A673 (cell line): ENCODE results near the gene C16orf54.

Source experiments
- EZH2 ChIP-seq: fragments of 200-600 bp; sonication (generic); IDR thresholded peaks from 2 replicates; pipeline ENCODE4 v1.6.1; 2017; ENCODE audit warnings: borderline replicate concordance, low read depth, mild to moderate bottlenecking, mixed read lengths, antibody characterized with exemption, low read length; ENCODE audit not compliant: poor library complexity, severe bottlenecking
- TF ChIP-seq, protein P1 (sequence below): fragments of 300-800, 200-600 bp; sonication (generic); conservative IDR thresholded peaks from 2 replicates; pipeline ENCODE4 v1.5.1; 2017; ENCODE audit warnings: low read depth, mild to moderate bottlenecking, antibody characterized with exemption, low read length, moderate library complexity, mixed read lengths

DNA sequence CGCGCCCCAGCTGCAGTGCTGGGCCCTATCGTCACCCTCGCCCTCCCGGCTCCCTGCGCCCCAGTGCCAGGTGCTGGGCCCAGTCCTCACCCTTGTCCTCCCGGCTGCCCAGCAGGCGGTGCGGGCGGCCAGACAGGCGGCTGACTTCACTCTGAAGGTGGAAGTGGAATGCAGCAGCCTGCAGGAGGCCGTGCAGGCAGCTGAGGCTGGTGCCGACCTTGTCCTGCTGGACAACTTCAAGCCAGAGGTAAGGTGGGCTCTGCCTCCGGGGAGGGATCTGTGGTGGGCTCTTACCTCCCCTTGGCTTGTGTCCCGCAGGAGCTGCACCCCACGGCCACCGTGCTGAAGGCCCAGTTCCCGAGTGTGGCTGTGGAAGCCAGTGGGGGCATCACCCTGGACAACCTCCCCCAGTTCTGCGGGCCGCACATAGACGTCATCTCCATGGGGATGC is 48.9 kb downstream of the C16orf54 start:
- TF ChIP-seq, protein P1, sequence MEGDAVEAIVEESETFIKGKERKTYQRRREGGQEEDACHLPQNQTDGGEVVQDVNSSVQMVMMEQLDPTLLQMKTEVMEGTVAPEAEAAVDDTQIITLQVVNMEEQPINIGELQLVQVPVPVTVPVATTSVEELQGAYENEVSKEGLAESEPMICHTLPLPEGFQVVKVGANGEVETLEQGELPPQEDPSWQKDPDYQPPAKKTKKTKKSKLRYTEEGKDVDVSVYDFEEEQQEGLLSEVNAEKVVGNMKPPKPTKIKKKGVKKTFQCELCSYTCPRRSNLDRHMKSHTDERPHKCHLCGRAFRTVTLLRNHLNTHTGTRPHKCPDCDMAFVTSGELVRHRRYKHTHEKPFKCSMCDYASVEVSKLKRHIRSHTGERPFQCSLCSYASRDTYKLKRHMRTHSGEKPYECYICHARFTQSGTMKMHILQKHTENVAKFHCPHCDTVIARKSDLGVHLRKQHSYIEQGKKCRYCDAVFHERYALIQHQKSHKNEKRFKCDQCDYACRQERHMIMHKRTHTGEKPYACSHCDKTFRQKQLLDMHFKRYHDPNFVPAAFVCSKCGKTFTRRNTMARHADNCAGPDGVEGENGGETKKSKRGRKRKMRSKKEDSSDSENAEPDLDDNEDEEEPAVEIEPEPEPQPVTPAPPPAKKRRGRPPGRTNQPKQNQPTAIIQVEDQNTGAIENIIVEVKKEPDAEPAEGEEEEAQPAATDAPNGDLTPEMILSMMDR: no peak
- TF ChIP-seq EZH2: no peak
